Endothelial cell of umbilical vein (primary cell): ENCODE measurements around the gene ZNF26. TPM values are rescaled to one million over a fixed set of nuclear protein-coding genes. Genes with fewer than 3 reads are reported as not detected.

Experiments used
- BruUV-seq: library from RNA; stranded (reverse); fragments of 400-500 nt; replicated peaks from 2 replicates; lab custom pipeline; 2021; lab: Mats Ljungman, UMichigan
- CTCF ChIA-PET: fragments of 300-600, 350-600 bp; sonication (Branson Sonifier 250); formaldehyde crosslinking; loops from one replicate; lab custom pipeline; 2021; ENCODE audit warnings: antibody characterized with exemption, inconsistent platforms; lab: Charles Lee
- POLR2A ChIA-PET: fragments of 300-600, 350-600 bp; sonication (Branson Sonifier 250); formaldehyde crosslinking; loops from one replicate; lab custom pipeline; 2021; ENCODE audit warnings: antibody characterized with exemption, inconsistent platforms; lab: Charles Lee
- DNase-seq: peaks from one replicate; pipeline ENCODE4 v3.0.0-alpha.2; 2011; ENCODE audit warnings: low read depth, low spot score
- FAIRE-seq: peaks from 2 replicates; lab custom pipeline; 2011; peaks lifted over from hg19 to GRCh38; lab: Jason Lieb, UNC
- H2AFZ ChIP-seq: 2 replicates; pipeline ENCODE4 v1.6.0; 2012; ENCODE audit warnings: low read depth, low read length, control low read depth, inconsistent platforms
- H3K27ac ChIP-seq: 2 replicates; pipeline ENCODE4 v1.5.1; 2011; ENCODE audit warnings: low read depth, mild to moderate bottlenecking, control low read depth, low read length, moderate library complexity; ENCODE audit not compliant: insufficient read depth
- H3K27me3 ChIP-seq, 2 experiments: 2 replicates each; pipeline versions ENCODE4 v1.6.0 to v1.6.1; 2011; ENCODE audit warnings: low read length in 2 of 2, mixed read lengths in 1 of 2; ENCODE audit not compliant: control insufficient read depth in 2 of 2, insufficient read depth in 2 of 2
- H3K36me3 ChIP-seq, 2 experiments: 2 replicates in 1 of 2; 3 replicates in 1 of 2; pipeline ENCODE4 v1.5.1; 2011; ENCODE audit warnings: low read length in 2 of 2, mild to moderate bottlenecking in 1 of 2, moderate library complexity in 1 of 2; ENCODE audit not compliant: control insufficient read depth in 2 of 2, insufficient read depth in 2 of 2; ENCODE audit errors: extremely low read depth in 1 of 2
- H3K4me1 ChIP-seq: 3 replicates; pipeline ENCODE4 v1.5.1; 2011; ENCODE audit warnings: mild to moderate bottlenecking, low read length; ENCODE audit not compliant: control insufficient read depth, insufficient read depth; ENCODE audit errors: extremely low read depth
- H3K4me2 ChIP-seq: 2 replicates; pipeline ENCODE4 v1.6.1; 2011; ENCODE audit warnings: low read length, control low read depth, mixed read lengths; ENCODE audit not compliant: insufficient read depth
- H3K4me3 ChIP-seq, 3 experiments: fragments of 200-600 bp in 1 of 3; sonication (generic), shearing (Covaris generic) in 1 of 3; replicated peaks in 1 of 3; 2 replicates each; pipeline ENCODE4 v1.5.1; 2011 to 2016; ENCODE audit warnings: control low read depth in 3 of 3, low read length in 3 of 3, mild to moderate bottlenecking in 2 of 3, inconsistent platforms in 1 of 3, low read depth in 1 of 3, moderate library complexity in 1 of 3; ENCODE audit not compliant: insufficient read depth in 1 of 3
- H3K79me2 ChIP-seq: 2 replicates; pipeline ENCODE4 v1.6.0; 2012; ENCODE audit warnings: low read length, inconsistent platforms; ENCODE audit not compliant: control insufficient read depth, insufficient read depth
- H3K9ac ChIP-seq: replicated peaks from 2 replicates; pipeline ENCODE3; 2011; ENCODE audit warnings: low read length, control low read depth; ENCODE audit not compliant: insufficient read depth; ENCODE audit errors: extremely low read depth
- H3K9me1 ChIP-seq: replicated peaks from 3 replicates; pipeline ENCODE4 v1.6.0; 2011; ENCODE audit warnings: mild to moderate bottlenecking, low read length; ENCODE audit not compliant: control insufficient read depth, insufficient read depth; ENCODE audit errors: extremely low read depth
- H3K9me3 ChIP-seq: replicated peaks from 2 replicates; pipeline ENCODE4 v1.5.1; 2012; ENCODE audit warnings: low read length, inconsistent platforms; ENCODE audit not compliant: control insufficient read depth, insufficient read depth
- H4K20me1 ChIP-seq: replicated peaks from 2 replicates; pipeline ENCODE3; 2011; ENCODE audit warnings: mild to moderate bottlenecking, low read length; ENCODE audit not compliant: control insufficient read depth, insufficient read depth; ENCODE audit errors: extremely low read depth
- CTCF ChIP-seq, 2 donors: IDR thresholded peaks; 1 replicate in 1 of 2; 2 replicates in 1 of 2; pipeline ENCODE4 v1.5.1; 2011; ENCODE audit warnings: low read length in 2 of 2, mild to moderate bottlenecking in 2 of 2, moderate library complexity in 2 of 2, control low read depth in 1 of 2, inconsistent platforms in 1 of 2, low read depth in 1 of 2; ENCODE audit not compliant: insufficient read depth in 1 of 2; ENCODE audit errors: extremely low read depth in 1 of 2
- JUN ChIP-seq: IDR thresholded peaks from 2 replicates; pipeline ENCODE4 v1.6.1; 2011; ENCODE audit warnings: borderline replicate concordance, low read depth; ENCODE audit not compliant: insufficient read length, insufficient read depth
- MYC ChIP-seq: IDR thresholded peaks from one replicate; pipeline ENCODE4 v1.6.1; 2011; ENCODE audit warnings: mild to moderate bottlenecking, low read depth, low read length
- POLR2A ChIP-seq: IDR thresholded peaks from 2 replicates; pipeline ENCODE4 v1.6.1; 2012; ENCODE audit warnings: low read depth, mild to moderate bottlenecking, control low read depth, low read length
- POLR2AphosphoS5 ChIP-seq: IDR thresholded peaks from 2 replicates; pipeline ENCODE4 v1.6.1; 2012; ENCODE audit warnings: low read depth, mild to moderate bottlenecking, control low read depth, low read length, moderate library complexity; ENCODE audit not compliant: insufficient read depth
- dilution Hi-C: fragments of 300-500 bp; cut with MboI; formaldehyde crosslinking; loops from one replicate; pipeline ENCODE4 v1.15.0; 2019; ENCODE audit warnings: low sequenced_read_pairs; ENCODE audit not compliant: extremely low pct_ligation_motif_present
- intact Hi-C: fragments of 100-400 bp; cut with micrococcal nuclease; formaldehyde crosslinking; loops from one replicate; pipeline ENCODE4 v1.10.0; 2022
- polyA plus RNA-seq, 4 experiments: library from polyadenylated mRNA; depleted of rRNA in 3 of 4; stranded (reverse) in 3 of 4; unstranded in 1 of 4; fragments of >200 nt; gene quantifications; 2 replicates each; pipeline versions ENCODE4 v1.2.1 to v1.2.3, GENCODE V29; 2011 to 2012; ENCODE audit warnings: missing spikeins in 1 of 4
- total RNA-seq: library from RNA; stranded (reverse); gene quantifications from 2 replicates; pipeline ENCODE4 v1.2.3, GENCODE V29; 2021

Gene ZNF26
- total and polyA plus RNA-seq, 2 donors (not counting 3 experiments of a cell fraction or from before 2014, with no cell fraction given): 5.9 to 11.1 TPM

GRCh38 chr12:133057446-133057845, 71.3 kb downstream of the ZNF26 start:
- H3K27ac ChIP-seq: no peak overlapping the region
- H3K36me3 ChIP-seq: peaks cover 6 to 11% of the 10 kb centered on the region in 2 experiments
- dilution Hi-C loops: no loop called here
- H4K20me1 ChIP-seq: no peaks in the 10 kb centered on the region
- H3K9ac ChIP-seq: no peak overlapping the region
- intact Hi-C loops: no loop called here
- no peak overlapping the region for H2AFZ ChIP-seq
- FAIRE-seq (no peak), DNase-seq (no peak)
- CTCF ChIA-PET: no interaction called here
- BruUV-seq: no TSS peak
- TF ChIP-seq POLR2A: no peak
- no peaks in the 10 kb centered on the region for H3K79me2 ChIP-seq
- no peak overlapping the region for H3K4me2 ChIP-seq
- POLR2A ChIA-PET: no interaction called here
- H3K4me1 ChIP-seq: no peaks in the 10 kb centered on the region
- H3K27me3 ChIP-seq: no peaks in the 10 kb centered on the region
- no peaks in the 10 kb centered on the region for H3K9me1 ChIP-seq
- H3K4me3 ChIP-seq: no peak overlapping the region
- peaks cover 41% of the 10 kb centered on the region for H3K9me3 ChIP-seq

GRCh38 chr12:133058203-133059113, 72.3 kb downstream of the ZNF26 start:
- Histone ChIP-seq H3K27me3 (no peaks in the 10 kb centered on the region), H3K4me2 (no peak overlapping the region), H3K9me1 (no peaks in the 10 kb centered on the region), H2AFZ (no peak overlapping the region), H3K4me3 (no peak overlapping the region), H3K9ac (no peak overlapping the region), H3K79me2 (no peaks in the 10 kb centered on the region), H3K36me3 (peaks cover 5 to 8% of the 10 kb centered on the region in 2 experiments), H3K27ac (no peak overlapping the region), H3K9me3 (peaks cover 48% of the 10 kb centered on the region), H3K4me1 (no peaks in the 10 kb centered on the region), H4K20me1 (no peaks in the 10 kb centered on the region)
- no TSS peak for BruUV-seq
- CTCF ChIA-PET: no interaction called here
- dilution Hi-C loops (no loop called here), intact Hi-C loops (no loop called here)
- TF ChIP-seq CTCF (IDR thresholded peaks at IDR 0.05; ENCODE audit: extremely low read depth in 1 of 2, insufficient read depth in 1 of 2, low read depth in 1 of 2, low read length in 2 of 2) (no peak), MYC (no peak), JUN (no peak), POLR2AphosphoS5 (no peak)
- peak; percentile 6 for DNase-seq
- no peak for FAIRE-seq
- POLR2A ChIA-PET: no interaction called here
